Ecto neural progenitor cell (in vitro differentiated cells): Measurements from ENCODE around the gene MACROD2.
"Not testable (repeated sequence)": the region's sequence is repeated elsewhere in the genome, so short reads cannot be mapped to it uniquely, and the experiment has no call there.

ENCODE experiments used
- DNase-seq: peaks from one replicate; pipeline ENCODE4 v3.0.0-alpha.2; 2018; ENCODE audit warnings: low spot score

Gene MACROD2

DNA sequence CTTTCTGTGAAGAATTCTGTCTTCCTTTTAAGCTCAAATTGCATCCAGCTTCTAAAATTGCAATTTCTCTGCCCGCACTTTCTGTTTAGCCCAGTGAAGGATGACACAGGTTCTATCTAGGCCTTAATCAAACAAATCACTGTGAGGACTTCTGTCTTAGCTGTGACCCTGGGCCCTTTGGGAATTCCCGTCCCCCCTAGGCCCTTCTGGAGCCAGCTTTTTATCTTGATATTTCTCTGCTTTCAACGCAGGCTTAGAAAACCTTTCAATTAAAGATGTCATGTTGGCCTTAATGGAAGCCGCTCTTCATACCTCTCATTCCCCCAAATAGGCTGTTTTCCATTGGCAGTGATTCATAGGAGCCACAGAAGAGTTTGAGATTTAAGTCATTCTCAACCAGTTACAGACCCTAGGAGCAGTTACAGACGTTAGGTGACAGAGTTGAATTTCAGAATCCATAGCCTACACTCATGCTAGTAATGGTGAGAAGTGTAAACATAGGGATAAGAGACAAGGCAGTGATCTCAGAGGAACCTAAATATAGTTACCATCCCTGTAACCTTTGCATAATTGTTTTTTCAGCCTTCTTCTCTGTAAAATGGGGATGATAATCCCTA, 416.9 kb downstream of the MACROD2 start:
- no peak for DNase-seq

DNA sequence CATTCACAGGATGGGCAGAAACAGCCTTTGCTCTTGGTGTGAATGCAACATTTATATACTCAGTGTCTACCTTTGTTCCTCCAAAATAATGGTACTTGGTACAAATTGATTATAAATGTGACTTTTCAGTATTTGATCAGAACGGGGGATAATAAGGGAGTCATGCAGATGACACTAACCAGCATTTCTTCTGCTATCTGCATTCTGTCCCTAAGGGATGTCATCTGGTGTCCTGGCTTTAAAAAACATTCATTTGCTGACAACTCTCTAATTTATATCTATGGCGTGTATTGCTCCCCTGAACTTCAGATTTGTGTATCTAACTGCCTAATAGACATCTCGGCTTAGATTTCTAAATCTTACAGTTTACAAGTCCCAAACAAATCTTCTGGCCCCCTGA, 418.5 kb downstream of the MACROD2 start:
- DNase-seq, result no peak

- DNase-seq, result no peak
Observed at GRCh38 chr20:14414560-14414959, 419.2 kb downstream of the MACROD2 start.

GRCh38 chr20:14415467-14415866, 420.2 kb downstream of the MACROD2 start:
- DNase-seq, result no peak

- no peak for DNase-seq
Observed at GRCh38 chr20:14418376-14418775, 423.1 kb downstream of the MACROD2 start.

GRCh38 chr20:14422892-14423291, 427.6 kb downstream of the MACROD2 start:
- DNase-seq, result no peak

DNA sequence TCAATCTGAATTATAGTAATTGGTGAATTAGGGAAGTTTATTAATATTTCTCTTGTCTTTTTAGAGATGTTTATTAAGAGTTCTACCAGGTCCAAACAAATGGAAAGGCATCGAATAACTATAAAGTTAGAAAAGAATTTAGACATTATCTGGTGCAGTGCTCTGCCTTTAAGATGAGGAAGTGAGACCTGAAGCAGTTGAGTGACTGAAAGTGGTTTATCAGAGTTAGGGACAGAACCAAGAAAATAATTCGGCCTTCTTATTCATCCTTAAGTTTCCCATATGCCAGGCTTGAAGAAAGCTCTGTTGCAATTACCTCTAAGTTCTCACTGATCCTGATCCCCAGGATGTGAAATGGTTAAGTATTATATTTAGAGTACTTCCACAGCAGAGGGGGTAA, 436.3 kb downstream of the MACROD2 start:
- DNase-seq, result no peak

DNA sequence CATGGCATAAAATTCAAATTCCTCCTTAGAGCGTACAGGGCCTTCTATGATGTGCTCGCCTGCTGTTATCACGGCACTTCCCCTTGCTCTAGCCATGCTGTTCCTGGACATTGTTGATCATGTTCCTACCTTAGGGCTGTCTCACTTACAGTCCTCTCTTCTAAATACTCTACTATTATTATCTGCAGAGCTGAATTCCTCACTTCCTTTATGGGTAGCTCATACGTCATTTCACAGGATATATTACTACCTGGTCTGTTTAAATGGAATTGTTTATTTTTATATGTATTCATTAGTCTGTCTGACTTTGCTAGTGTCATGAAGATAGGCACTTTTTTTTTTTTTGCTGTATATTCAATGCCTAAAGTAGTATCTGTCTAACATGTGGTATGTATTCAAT, 436.8 kb downstream of the MACROD2 start:
- no peak for DNase-seq

DNA sequence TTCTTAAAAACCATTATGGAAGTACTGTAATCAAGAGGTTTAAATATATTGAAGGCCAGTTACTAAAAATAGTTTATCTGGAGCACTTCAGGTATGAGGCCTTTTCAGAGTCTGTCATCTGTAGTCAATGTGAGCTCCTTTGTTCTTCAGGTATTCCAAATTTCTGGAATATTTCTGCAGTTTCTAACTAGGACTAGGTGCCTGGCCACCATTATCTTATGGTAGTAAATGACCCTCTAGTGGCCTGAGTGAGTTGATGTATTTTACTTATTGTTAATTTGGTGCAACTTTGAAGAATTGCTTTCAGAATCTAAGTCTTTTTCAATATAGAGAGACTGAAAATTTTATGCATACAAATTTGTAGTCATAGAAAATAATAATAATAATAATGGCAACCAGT, 437.3 kb downstream of the MACROD2 start:
- no peak for DNase-seq

GRCh38 chr20:14434384-14435136, 439.2 kb downstream of the MACROD2 start:
- no peak for DNase-seq

DNA sequence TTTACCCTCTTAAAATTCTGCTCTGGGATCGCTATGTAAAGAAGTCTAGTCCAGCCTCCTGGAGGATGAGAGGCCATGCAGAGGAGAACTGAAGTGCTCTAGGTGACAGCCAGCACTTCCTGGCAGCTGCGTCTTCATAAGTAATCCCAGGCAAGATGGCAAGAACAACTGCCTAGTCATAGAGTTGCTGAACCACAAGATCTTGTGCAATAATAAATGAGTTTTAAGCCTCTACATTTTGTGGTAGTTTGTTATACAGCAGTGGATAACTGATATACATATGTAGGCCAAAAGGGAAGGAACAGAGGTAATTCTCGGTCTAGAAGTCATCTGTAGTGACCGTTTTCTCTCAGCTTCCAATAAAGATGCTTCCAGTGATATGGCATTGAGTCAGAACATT, 445.9 kb downstream of the MACROD2 start:
- DNase-seq, result no peak

GRCh38 chr20:14444106-14444505, 448.8 kb downstream of the MACROD2 start:
- DNase-seq, result no peak

DNA sequence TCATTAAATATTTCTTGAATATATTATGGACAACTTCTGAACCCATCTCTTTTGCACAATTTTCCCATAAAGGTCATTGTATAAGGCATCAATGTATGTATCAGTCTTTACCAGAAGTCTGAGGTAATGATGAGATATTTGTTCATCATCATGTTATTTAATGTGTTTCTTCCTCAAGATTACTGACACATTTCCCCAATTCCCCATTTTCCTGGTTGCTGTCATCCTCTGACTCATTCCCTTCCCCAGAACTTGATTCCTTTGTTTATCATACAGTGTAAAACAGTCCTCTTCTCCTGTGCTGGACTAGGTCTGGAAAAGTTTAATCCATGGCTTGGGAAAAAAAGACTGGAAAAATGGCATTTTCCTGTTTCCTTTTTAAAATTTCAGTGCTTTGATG, 450.0 kb downstream of the MACROD2 start:
- no peak for DNase-seq

DNA sequence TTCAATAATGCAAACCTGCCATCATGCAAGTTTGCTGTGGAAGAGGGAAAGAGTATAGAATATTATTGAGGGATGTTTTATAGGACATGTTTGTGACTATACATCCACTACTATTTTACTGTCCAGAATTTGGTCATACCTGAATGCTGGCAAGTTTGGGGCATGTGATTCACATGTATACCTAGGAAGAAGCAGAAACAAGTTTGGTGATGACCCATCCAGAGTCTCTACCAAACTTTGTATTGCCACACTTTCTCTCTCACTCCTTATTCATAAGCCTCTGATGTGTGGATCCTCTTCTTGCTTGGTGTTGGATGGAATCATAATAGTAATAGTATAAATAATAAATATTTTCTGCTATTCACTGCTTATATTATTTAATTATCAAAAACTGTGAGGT, 450.6 kb downstream of the MACROD2 start:
- DNase-seq, result no peak

DNA sequence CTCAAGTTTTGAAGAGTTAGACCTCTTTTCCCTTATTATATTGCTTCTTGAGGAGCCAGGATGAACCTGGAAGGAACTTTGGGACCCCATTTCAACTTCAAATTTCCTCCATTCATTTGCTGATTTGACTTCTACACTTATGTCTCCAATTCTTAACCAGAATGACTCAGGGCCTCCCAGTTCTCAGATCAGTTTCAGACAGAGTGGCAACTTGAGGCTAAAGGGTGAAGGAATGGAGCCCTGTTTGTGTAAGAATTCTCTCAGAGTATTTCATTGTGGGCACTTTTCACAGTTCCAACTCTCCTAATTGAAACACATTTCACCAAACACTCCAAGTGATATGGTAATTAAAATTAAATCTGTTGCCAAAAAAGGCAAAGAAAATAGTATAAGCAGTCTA, 451.1 kb downstream of the MACROD2 start:
- DNase-seq, result no peak

GRCh38 chr20:14449323-14449722, 454.0 kb downstream of the MACROD2 start:
- DNase-seq, result no peak

DNA sequence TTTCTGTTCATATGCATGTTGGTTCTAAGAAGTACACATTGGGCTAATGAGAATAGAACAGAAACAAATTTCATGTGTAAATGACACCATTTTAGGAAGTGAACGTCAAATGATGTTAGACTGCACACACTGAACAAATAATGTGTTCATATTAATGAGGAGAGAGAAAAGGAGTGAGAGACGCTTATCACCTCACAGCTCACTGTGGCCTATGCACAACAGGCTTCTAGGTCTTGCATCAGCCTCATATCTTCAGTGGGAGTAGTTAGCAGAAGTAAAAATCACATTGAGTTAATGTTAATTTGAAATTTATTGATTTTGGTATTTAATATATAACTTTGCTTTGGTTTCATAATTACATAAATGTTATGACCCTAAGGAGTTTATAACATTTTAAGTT, 454.9 kb downstream of the MACROD2 start:
- DNase-seq, result no peak

DNA sequence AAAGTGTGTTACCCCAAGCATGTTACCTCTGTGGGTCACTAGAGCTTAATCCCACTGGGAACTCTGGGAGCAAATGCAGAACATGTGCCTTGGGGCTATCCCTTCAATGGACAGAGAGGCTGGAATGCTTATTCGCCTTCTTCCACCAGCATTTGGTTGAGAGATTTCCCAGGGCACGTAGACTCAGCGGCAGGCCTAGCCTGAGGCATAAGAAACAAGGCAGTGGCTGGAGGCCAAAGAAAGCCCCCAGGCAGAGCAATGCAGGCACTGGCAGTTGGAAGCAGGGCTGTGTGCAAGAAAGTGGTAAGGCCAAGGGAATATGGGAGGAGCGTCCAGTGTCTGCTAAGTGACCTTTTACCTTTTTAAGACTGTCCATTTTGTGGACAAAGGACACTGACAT, 456.1 kb downstream of the MACROD2 start:
- no peak for DNase-seq

- DNase-seq, result no peak
Observed at GRCh38 chr20:14453259-14453658, 457.9 kb downstream of the MACROD2 start.

DNA sequence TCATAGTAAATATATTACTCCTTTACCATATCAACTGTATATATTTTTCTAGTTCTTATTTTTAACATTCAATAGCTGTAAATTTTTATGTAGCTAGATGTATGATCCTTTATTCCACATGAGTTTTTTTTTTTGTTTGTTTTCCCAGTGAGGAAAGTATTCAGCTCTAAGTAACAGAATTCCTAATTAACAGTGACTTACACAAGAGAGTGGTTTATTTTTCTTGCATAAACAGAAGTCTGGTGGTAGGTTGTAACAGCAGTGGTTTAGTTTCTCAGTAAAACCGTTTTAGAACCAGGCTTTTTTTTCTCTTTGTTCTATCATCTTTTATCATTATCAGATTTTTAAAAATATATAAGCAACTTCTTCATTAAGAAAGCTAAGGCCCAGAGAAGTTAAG, 459.0 kb downstream of the MACROD2 start:
- no peak for DNase-seq

DNA sequence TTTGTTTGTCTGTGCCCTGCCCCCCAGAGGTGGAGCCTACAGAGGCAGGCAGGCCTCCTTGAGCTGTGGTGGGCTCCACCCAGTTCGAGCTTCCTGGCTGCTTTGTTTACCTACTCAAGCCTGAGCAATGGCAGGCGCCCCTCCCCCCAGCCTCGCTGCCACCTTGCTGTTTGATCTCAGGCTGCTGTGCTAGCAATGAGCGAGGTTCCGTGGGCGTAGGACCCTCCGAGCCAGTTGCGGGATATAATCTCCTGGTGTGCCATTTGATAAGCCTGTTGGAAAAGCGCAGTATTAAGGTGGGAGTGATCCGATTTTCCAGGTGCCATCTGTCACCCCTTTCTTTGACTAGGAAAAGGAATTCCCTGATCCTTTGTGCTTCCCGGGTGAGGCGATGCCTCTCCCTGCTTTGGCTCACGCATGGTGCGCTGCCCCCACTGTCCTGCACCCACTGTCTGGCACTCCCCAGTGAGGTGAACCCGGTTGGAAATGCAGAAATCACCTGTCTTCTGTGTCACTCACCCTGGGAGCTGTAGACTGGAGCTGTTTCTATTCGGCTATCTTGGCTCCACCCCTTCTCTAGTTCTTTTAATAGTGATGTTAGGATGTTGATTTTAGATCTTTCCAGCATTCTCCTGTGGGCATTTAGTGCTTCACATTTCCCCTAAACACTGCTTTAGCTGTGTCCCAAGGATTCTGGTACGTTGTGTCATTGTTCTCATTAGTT, 471.9 kb downstream of the MACROD2 start:
- not testable (repeated sequence) for DNase-seq

- DNase-seq, result no peak
Observed at GRCh38 chr20:14470231-14470899, 475.0 kb downstream of the MACROD2 start.
